Measurements from ENCODE around the gene TMEM94. TPM values are rescaled to one million over a fixed set of nuclear protein-coding genes. Genes with fewer than 3 reads are reported as not detected.

The TMEM94 gene
- total and polyA plus RNA-seq, 2 of the 8 experiments (the other 6 are each of a cell fraction or from before 2014, with no cell fraction given): 54.8 to 69.9 TPM

GRCh38 chr17:75531721-75532072, 75.3 kb downstream of the TMEM94 start:
- H3K9ac ChIP-seq (replicated peaks in 1 of 4; ENCODE audit: extremely low read depth in 1 of 4, low read depth in 3 of 4, low read length in 3 of 4): no peak overlapping the region
- FAIRE-seq: no peak
- TF ChIP-seq NANOG (IDR thresholded peaks at IDR 0.05; ENCODE audit: insufficient read depth, low read depth, low read length, poor library complexity, severe bottlenecking) (no peak), SIRT6 (IDR thresholded peaks at IDR 0.05; ENCODE audit: low read length) (no peak), SAP30 (IDR thresholded peaks at IDR 0.05; ENCODE audit: insufficient read depth, insufficient replicate concordance, low read length) (no peak), CBX8 (IDR thresholded peaks at IDR 0.05; ENCODE audit: borderline replicate concordance, low read depth, low read length) (no peak), SP4 (IDR thresholded peaks at IDR 0.05; ENCODE audit: low read length) (no peak)
- TF ChIP-seq, protein P1, sequence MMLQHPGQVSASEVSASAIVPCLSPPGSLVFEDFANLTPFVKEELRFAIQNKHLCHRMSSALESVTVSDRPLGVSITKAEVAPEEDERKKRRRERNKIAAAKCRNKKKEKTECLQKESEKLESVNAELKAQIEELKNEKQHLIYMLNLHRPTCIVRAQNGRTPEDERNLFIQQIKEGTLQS (IDR thresholded peaks at IDR 0.05; ENCODE audit: insufficient read depth, low read depth, low read length): no peak

More at GRCh38 chr17:75531721-75532072, 75.3 kb downstream of the TMEM94 start:
- no peak overlapping the region for H2BK12ac ChIP-seq (ENCODE audit: low read depth, low read length)
- no peak overlapping the region for H3K4me3 ChIP-seq (ENCODE audit: extremely low read depth in 1 of 4, insufficient read depth in 2 of 4, low read depth in 3 of 4, low read length in 4 of 4)
- H3K4me2 ChIP-seq (ENCODE audit: insufficient read depth in 1 of 2, low read depth in 2 of 2, low read length in 2 of 2): no peak overlapping the region
- peaks cover 2% of the 10 kb centered on the region for H3K79me1 ChIP-seq (ENCODE audit: low read depth, low read length)
- H3K27ac ChIP-seq (ENCODE audit: low read depth, low read length): no peak overlapping the region
- H3K36me3 ChIP-seq (ENCODE audit: control insufficient read depth in 2 of 4, insufficient read depth in 4 of 4, low read length in 3 of 4): no peaks in the 10 kb centered on the region
- H4K20me1 ChIP-seq (replicated peaks in 1 of 2; ENCODE audit: control insufficient read depth in 1 of 2, insufficient read depth in 2 of 2, low read length in 2 of 2): peaks cover 8 to 10% of the 10 kb centered on the region in 2 experiments
- H4K91ac ChIP-seq (replicated peaks; ENCODE audit: insufficient read length, low read length): no peak overlapping the region
- H3K23ac ChIP-seq (ENCODE audit: insufficient read length): no peak overlapping the region
- H2AFZ ChIP-seq (ENCODE audit: low read length): no peak overlapping the region
- H3K27me3 ChIP-seq (replicated peaks in 1 of 4; ENCODE audit: control insufficient read depth in 3 of 4, extremely low read depth in 1 of 4, insufficient read depth in 3 of 4, low read length in 3 of 4): no peaks in the 10 kb centered on the region
- H4K5ac ChIP-seq (ENCODE audit: insufficient read length, low read depth, low read length): no peak overlapping the region
- no peak overlapping the region for H3K56ac ChIP-seq (replicated peaks; ENCODE audit: insufficient read length, low read depth, low read length)
- DNase-seq (ENCODE audit: low read depth in 1 of 2, low spot score in 2 of 2): no peak
- no peak overlapping the region for H3K4ac ChIP-seq (replicated peaks; ENCODE audit: insufficient read length, low read depth, low read length)
- H2AK5ac ChIP-seq (ENCODE audit: low read depth, low read length): no peak overlapping the region
- peaks cover 0 to 7% (median 4%) of the 10 kb centered on the region in 4 experiments; a peak in 5 of 7 replicates for H3K4me1 ChIP-seq (replicated peaks in 1 of 4; ENCODE audit: control insufficient read depth in 3 of 4, insufficient read depth in 4 of 4, low read length in 3 of 4)
- peak overlapping the region; percentile 28; the same call in 1 of the 2 replicates for H4K8ac ChIP-seq (ENCODE audit: extremely low read depth, insufficient read depth, low read length)
- peaks cover under 1% of the 10 kb centered on the region; the same call in 1 of the 2 replicates for H3K23me2 ChIP-seq (ENCODE audit: low read depth, low read length)
- H3K79me2 ChIP-seq (ENCODE audit: control insufficient read depth in 1 of 2, insufficient read depth in 2 of 2, low read length in 2 of 2): peaks cover 0 to 7% of the 10 kb centered on the region in 2 experiments; a peak in 1 of 4 replicates
- ChIA-PET POLR2A (ENCODE audit: partially characterized antibody) (interaction anchor here (0.6 to 1.7 kb wide), 6 partner anchors 10 to 514 kb away, joined by 3 to 4 read pairs (median 3); partner anchors contain the start of gene TMEM94), CTCF (ENCODE audit: partially characterized antibody) (interaction anchor here (1.0 to 1.9 kb wide), 7 partner anchors 47 to 292 kb away, joined by 3 to 6 read pairs (median 4); no protein-coding TSS in a partner anchor)
- no peak overlapping the region for H2BK20ac ChIP-seq (ENCODE audit: low read length)
- 79% methylated on average over 7 of the region's 7 CpGs; no CpG with 5 or more reads in 1 of the 2 experiments for WGBS, 2 experiments (ENCODE audit: extremely low coverage in 1 of 2, insufficient coverage in 1 of 2, insufficient read length in 1 of 2, insufficient replicate concordance in 2 of 2, low coverage in 1 of 2, low lambda C conversion rate in 2 of 2, missing lambda C conversion rate in 1 of 2)
- no peak overlapping the region for H3K14ac ChIP-seq (ENCODE audit: insufficient read length)
- no peaks in the 10 kb centered on the region for H3K9me3 ChIP-seq (ENCODE audit: insufficient read depth in 2 of 2, low read depth in 1 of 2, low read length in 1 of 2)
- H2BK15ac ChIP-seq (ENCODE audit: low read length): no peak overlapping the region
- no peak overlapping the region for H3K18ac ChIP-seq (ENCODE audit: extremely low read depth, low read length)
- no peak overlapping the region for H2BK120ac ChIP-seq (replicated peaks; ENCODE audit: low read depth, low read length)
- H2BK5ac ChIP-seq (ENCODE audit: low read depth, low read length): no peak overlapping the region

Data from H1 (cell line).